HEK293 (cell line): ENCODE data around the gene ADGB.
"Not testable (repeated sequence)": the region's sequence is repeated elsewhere in the genome, so short reads cannot be mapped to it uniquely, and the experiment has no call there.

Experiments
- CTCF ChIP-seq: fragments of 450-650 bp; formaldehyde crosslinking; IDR thresholded peaks from 2 replicates; pipeline ENCODE4 v1.5.1; 2016; ENCODE audit warnings: missing biosample characterization, missing genetic modification characterization
- HOXA7 ChIP-seq: sonication (generic); formaldehyde crosslinking; IDR thresholded peaks from 2 replicates; pipeline ENCODE4 v1.8.1; 2022; ENCODE audit warnings: missing genetic modification reagents, borderline replicate concordance
- PRDM1 ChIP-seq: fragments of 450-650 bp; formaldehyde crosslinking; IDR thresholded peaks from 2 replicates; pipeline ENCODE4; 2016; ENCODE audit warnings: missing biosample characterization, missing genetic modification characterization
- REST ChIP-seq: fragments of 450-650 bp; formaldehyde crosslinking; IDR thresholded peaks from 2 replicates; pipeline ENCODE4 v1.5.1; 2016; ENCODE audit warnings: missing biosample characterization, missing genetic modification characterization
- TCF7L2 ChIP-seq: IDR thresholded peaks from 2 replicates; pipeline ENCODE4 v1.6.1; 2011; ENCODE audit warnings: low read depth, mild to moderate bottlenecking, inconsistent platforms, low read length, moderate library complexity, borderline replicate concordance
- ZBTB26 ChIP-seq: fragments of 450-650 bp; formaldehyde crosslinking; optimal IDR thresholded peaks from 2 replicates; pipeline ENCODE3; 2016; ENCODE audit warnings: missing biosample characterization, mild to moderate bottlenecking, missing genetic modification characterization
- ZNF19 ChIP-seq: fragments of 450-650 bp; formaldehyde crosslinking; IDR thresholded peaks from 2 replicates; pipeline ENCODE4; 2016; ENCODE audit warnings: missing biosample characterization, missing genetic modification characterization, low read depth
- ZNF274 ChIP-seq, 2 experiments: fragments of 200-500 bp in 1 of 2; fragments of 450-650 bp in 1 of 2; sonication (Bioruptor generic) in 1 of 2; formaldehyde crosslinking in 1 of 2; IDR thresholded peaks; 2 replicates each; pipeline versions ENCODE4 v1.5.1 to v1.6.1; 2014 to 2016; ENCODE audit warnings: borderline replicate concordance in 1 of 2, inconsistent platforms in 1 of 2, low read length in 1 of 2, missing biosample characterization in 1 of 2, missing genetic modification characterization in 1 of 2
- ZNF324 ChIP-seq: fragments of 450-650 bp; formaldehyde crosslinking; IDR thresholded peaks from 2 replicates; pipeline ENCODE4 v1.5.1; 2016; ENCODE audit warnings: missing biosample characterization, missing genetic modification characterization
- ZNF623 ChIP-seq: fragments of 450-650 bp; formaldehyde crosslinking; IDR thresholded peaks from 2 replicates; pipeline ENCODE4 v1.5.1; 2016; ENCODE audit warnings: missing biosample characterization, missing genetic modification characterization

- not testable (repeated sequence) for TF ChIP-seq CTCF (tag by site-specific recombination); ZNF274 (IDR thresholded peaks at IDR 0.05; ENCODE audit: low read length); ZNF274 (tag by site-specific recombination; IDR thresholded peaks at IDR 0.05; ENCODE audit: borderline replicate concordance); HOXA7; TCF7L2; ZNF623 (tag by site-specific recombination); ZBTB26; ZNF324; REST (tag by site-specific recombination); ZNF19 (tag by site-specific recombination); PRDM1 (tag by site-specific recombination)
Measured at GRCh38 chr6:146803167-146803566, 204.4 kb downstream of the ADGB start.
